ENCODE results near the gene NABP1.

- no peak for TF ChIP-seq CTCF (IDR thresholded peaks at IDR 0.05; ENCODE audit: low read depth, low read length, missing input control)
- TF ChIP-seq TAF1 (conservative IDR thresholded peaks at IDR 0.05) = no peak
- no peak for TF ChIP-seq REST (IDR thresholded peaks at IDR 0.05)
- no peak for TF ChIP-seq SP1 (IDR thresholded peaks at IDR 0.05)
- TF ChIP-seq JUND (IDR thresholded peaks at IDR 0.05) = no peak
- no peak for TF ChIP-seq GABPA (IDR thresholded peaks at IDR 0.05 in 1 of 2, conservative IDR thresholded peaks at IDR 0.05 in 1 of 2)
- TF ChIP-seq MAX (IDR thresholded peaks at IDR 0.05) = no peak
- TF ChIP-seq EGR1 (IDR thresholded peaks at IDR 0.05; ENCODE audit: low read depth in 2 of 2) = no peak
- no peak for TF ChIP-seq RXRA (IDR thresholded peaks at IDR 0.05)
- TF ChIP-seq FOXA1 (IDR thresholded peaks at IDR 0.05) = no peak
- TF ChIP-seq HNF4G (IDR thresholded peaks at IDR 0.05) = no peak
- no peak for TF ChIP-seq RAD21 (IDR thresholded peaks at IDR 0.05)
- TF ChIP-seq YY1 (IDR thresholded peaks at IDR 0.05) = no peak
Observed at GRCh38 chr2:191682126-191682525, 4.2 kb downstream of the NABP1 start.
